Femur (tissue), 1 donor: ENCODE data around the gene RAD51C.
"Not testable (repeated sequence)": the region's sequence is repeated elsewhere in the genome, so short reads cannot be mapped to it uniquely, and the experiment has no call there.

Experiments used
- DNase-seq: peaks from one replicate; pipeline ENCODE4 v3.0.0-alpha.2; 2017

The RAD51C gene

GRCh38 chr17:58747674-58748073 lies 55.3 kb downstream of the RAD51C start:
- no peak for DNase-seq

GRCh38 chr17:58749627-58750026 lies 57.2 kb downstream of the RAD51C start:
- DNase-seq, result not testable (repeated sequence)

- no peak for DNase-seq
Measured at GRCh38 chr17:58753026-58753425, 60.6 kb downstream of the RAD51C start.

- DNase-seq, result no peak
Measured at GRCh38 chr17:58755269-58755576, 62.8 kb downstream of the RAD51C start.

GRCh38 chr17:58755577-58756245 lies 63.3 kb downstream of the RAD51C start, which contains the start of gene PPM1E:
Gene PPM1E (plus strand): TSS chr17:58755854.
- peak; percentile 74 for DNase-seq

- peak; percentile 23 for DNase-seq
Measured at GRCh38 chr17:58756246-58757161, 64.1 kb downstream of the RAD51C start.

GRCh38 chr17:58757162-58757613 lies 64.8 kb downstream of the RAD51C start:
- no peak for DNase-seq

GRCh38 chr17:58758890-58759289 lies 66.5 kb downstream of the RAD51C start:
- no peak for DNase-seq

- no peak for DNase-seq
Measured at GRCh38 chr17:58759522-58759921, 67.1 kb downstream of the RAD51C start.

- no peak for DNase-seq
Measured at GRCh38 chr17:58760248-58760647, 67.8 kb downstream of the RAD51C start.

GRCh38 chr17:58763263-58763662 lies 70.9 kb downstream of the RAD51C start:
- no peak for DNase-seq

GRCh38 chr17:58764373-58764772 lies 72.0 kb downstream of the RAD51C start:
- no peak for DNase-seq

- DNase-seq, result not testable (repeated sequence)
Measured at GRCh38 chr17:58778482-58778881, 86.1 kb downstream of the RAD51C start.

GRCh38 chr17:58779446-58779845 lies 87.0 kb downstream of the RAD51C start:
- DNase-seq, result no peak

GRCh38 chr17:58783380-58783779 lies 91.0 kb downstream of the RAD51C start:
- DNase-seq, result no peak

- DNase-seq, result no peak
Measured at GRCh38 chr17:58785097-58785496, 92.7 kb downstream of the RAD51C start.
